Activated CD8-positive, alpha-beta memory T cell treated with anti-CD3 and anti-CD28 coated beads, Interleukin-2, amount 50 U/mL, for 1 hour (primary cell): ENCODE results near the gene SH3RF3.
"Not testable (repeated sequence)": the region's sequence is repeated elsewhere in the genome, so short reads cannot be mapped to it uniquely, and the experiment has no call there.

ENCODE experiments used
- DNase-seq: peaks from one replicate; pipeline ENCODE4 v3.0.0-alpha.2; 2020; ENCODE audit errors: extremely low read depth

The SH3RF3 gene

DNA sequence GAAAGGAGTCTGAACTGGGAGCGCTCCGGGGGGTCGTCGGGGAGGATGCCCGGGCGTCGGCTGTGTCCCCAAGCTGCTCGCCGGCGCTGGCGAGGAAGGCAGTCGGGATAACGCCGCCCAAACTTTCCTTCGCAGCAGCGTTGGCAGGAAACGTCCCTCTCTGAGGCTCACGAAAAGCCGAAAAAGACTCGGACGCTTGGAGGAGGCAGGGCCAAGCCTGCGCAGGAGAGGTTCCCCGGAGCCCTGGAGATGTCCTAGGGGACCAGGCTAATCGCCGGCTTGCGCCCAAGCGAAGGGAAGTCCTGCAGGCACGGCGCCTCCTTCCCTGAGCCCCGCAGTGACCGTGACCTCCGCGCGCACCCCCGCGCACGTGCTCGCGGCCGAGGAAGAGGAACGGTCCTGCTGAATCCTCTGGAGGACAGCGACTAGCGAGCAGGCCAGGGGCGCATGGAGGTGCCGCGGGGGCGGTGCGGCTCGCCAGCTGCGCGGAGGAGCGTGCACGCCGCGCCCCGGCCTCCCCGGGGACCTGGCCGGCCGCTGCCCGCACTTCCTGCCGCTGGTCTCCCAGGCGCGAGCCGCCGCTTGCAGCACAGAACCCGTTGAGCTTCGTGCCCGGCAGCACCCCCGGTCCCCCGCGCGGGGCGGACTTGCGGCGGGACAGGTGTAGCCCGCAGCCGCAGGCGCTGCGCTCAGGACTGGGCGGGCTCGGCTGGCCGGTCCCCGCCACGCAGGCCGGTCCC is at the start of gene SH3RF3:
SH3RF3 (plus strand) TSS at position 590 of the 740 bp plus-strand sequence.
- DNase-seq, result no peak

DNA sequence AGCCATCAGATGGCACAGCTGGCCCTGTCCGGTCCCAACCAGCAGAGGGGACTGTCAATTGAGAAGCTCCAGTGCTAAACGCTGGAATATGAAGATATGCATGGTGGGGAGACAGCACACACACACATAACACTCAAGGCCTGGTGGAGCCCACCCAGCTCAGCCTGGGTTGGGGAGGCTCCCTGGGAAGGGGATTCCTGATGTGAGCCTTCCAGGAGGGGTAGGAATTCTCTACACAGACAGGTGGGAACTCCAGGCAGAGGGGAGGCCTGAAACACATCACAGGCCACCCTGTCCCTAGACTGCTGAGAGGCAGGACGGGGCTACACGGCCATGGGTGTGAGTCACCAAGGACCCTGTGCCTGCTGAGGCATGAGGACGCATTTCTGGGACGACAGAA is 49.4 kb upstream of the SH3RF3 start:
- DNase-seq, result no peak

DNA sequence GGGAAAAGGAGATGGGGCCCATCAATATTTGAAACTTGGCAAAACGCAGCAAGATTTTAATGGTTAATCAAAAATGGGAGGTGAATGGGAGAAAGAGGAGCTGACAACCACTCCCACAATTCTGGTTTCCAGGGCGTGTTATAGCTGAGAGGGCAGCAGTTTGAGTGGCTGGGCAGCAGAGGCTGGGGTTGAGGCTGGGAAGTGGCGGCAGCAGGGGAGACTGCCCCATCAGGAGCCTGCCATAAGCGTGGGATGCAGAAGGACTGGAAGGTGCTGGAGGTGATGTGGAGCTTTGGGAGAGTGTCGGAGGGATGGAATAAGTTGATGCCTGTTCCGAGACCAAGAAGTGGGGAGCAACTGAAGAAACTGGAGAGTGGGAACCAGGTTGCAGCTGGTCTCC is 48.9 kb upstream of the SH3RF3 start:
- DNase-seq, result no peak

GRCh38 chr2:109080757-109081156 is 48.2 kb upstream of the SH3RF3 start:
- no peak for DNase-seq

GRCh38 chr2:109081374-109081773 is 47.6 kb upstream of the SH3RF3 start:
- no peak for DNase-seq

GRCh38 chr2:109083771-109084170 is 45.2 kb upstream of the SH3RF3 start:
- DNase-seq, result no peak

DNA sequence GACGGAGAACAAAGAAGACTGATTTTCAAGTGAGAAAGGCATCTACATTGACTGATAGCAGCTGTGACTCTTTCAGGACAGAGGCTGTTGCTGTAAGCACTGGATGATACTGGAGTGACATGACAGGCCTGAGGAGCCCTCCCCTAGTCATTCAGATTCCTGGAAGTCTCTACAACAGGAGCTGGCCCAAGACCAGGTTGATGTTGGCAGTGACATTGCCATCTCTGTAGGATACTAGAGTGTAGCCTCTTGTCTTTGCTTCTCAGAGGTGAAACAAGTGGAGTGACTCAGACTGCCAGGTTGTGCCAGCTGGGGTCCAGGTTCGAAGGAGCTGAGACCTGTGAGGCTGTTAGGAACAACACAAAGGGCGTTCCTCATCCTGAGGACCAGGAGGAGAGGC is 44.7 kb upstream of the SH3RF3 start:
- no peak for DNase-seq

- DNase-seq, result no peak
Observed at GRCh38 chr2:109085912-109086742, 42.9 kb upstream of the SH3RF3 start.

GRCh38 chr2:109086743-109087020 is 42.3 kb upstream of the SH3RF3 start:
- DNase-seq, result no peak

DNA sequence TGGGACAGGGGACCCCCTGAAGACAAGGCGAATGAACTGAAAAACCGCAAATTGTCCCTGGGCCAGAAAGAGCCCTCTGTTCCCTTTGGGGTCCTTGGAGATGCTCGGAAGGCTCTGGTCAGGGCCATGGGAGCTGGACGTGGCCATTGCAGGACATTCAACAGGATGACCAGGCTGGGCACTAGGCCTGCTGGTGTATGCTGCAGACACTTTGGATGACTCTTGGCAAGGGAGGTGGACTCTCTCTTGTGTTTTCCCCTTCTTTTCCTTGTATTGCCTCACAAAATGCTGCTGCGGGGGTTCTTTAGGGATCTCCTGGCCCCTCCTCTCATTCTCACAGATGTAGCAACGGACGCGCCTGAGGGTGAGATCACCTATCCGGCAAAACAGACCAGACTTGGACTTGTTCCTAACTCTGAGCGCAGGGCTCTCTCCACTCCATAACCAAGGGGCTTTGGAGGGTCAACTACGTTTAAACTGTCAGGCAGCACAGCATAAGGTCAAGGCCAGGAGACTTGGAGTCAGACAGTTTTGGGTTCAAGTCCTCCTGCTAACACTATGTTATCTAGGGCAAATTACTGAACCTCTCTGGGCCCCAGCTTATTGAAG is 41.8 kb upstream of the SH3RF3 start:
- no peak for DNase-seq

DNA sequence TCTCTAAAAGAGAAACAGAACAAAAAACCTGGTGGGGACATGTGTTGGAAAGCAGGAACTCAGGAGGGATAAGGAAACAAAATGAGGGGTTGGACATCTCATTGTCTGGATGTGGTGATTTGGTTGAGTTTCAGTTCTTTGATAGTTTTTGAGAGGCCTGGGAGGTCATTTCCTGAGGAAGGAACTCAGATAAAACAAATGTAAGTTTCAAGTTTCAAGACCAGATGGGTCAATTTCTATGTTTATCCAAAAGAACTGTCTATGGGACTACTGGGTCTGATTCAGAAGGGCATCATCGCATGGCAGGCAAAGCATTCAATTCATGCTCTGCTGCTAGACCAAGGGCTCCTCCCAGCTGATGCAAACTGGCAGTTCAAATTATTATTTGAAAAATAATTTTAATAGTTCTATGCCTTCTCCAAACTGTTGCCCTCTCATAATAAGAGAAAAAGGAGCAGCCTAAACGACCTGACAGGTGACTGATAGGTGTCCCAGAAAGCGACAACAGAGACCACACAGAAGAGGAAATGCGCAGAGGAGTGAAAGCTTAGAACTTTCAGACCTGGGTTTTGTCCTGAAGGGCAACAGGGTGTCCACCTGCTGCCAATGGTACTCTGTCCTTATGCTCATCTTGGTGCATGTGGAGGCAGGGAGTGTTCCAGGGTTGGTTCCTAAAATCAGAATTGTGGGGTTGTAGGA is 39.3 kb upstream of the SH3RF3 start:
- no peak for DNase-seq

- no peak for DNase-seq
Observed at GRCh38 chr2:109091526-109091925, 37.5 kb upstream of the SH3RF3 start.

- DNase-seq, result no peak
Observed at GRCh38 chr2:109094144-109094543, 34.9 kb upstream of the SH3RF3 start.

DNA sequence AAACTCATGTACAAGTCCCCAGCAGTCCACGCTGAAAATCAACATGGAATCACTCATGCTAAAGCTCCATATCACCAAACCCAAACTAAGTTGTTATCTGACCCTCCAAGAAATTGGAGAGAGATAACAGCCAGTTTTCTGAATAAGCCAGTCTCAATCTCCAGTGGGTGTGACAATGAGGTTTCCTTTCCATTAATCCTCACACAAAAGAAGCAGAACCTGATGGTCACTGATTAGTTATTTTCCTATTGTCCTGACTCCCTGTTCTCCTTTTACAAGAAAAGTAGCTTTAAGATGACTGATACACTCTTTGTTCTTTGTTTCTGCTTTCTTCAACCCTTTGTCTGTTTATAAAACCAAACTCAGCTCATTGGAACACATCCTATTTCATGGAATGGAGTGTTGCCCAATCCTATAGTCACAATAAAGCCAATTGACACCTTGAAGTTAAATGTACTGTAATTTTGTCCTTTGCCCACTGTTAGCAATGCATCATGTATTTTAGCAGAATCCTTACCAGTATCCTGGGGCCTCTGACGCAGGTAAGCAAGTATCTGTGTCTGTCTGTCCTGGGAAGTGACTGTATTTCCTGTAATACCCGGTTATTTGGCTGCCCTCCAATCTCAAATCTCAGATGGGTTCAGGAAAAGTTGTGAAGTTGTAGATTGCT is 30.6 kb upstream of the SH3RF3 start:
- no peak for DNase-seq

DNA sequence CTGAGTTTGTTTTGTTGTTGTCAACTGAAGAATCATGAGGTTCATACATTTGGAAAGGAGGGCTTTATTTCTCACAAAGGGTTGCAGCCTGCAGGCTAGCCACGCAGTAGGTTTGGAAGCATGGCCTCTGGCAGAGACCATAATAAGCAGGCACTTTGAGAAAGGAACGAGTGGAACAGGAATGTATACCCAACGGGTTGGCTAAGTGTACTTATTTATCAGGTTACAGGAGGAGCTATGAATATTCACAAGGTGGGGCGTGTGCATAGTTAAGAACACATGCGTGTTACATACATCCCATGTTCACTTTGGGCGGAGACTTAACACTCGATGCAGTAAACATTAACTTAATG is 30.1 kb upstream of the SH3RF3 start:
- DNase-seq, result no peak

- no peak for DNase-seq
Observed at GRCh38 chr2:109102588-109103233, 26.3 kb upstream of the SH3RF3 start.

GRCh38 chr2:109105113-109105512 is 23.9 kb upstream of the SH3RF3 start:
- no peak for DNase-seq

GRCh38 chr2:109108740-109109139 is 20.3 kb upstream of the SH3RF3 start:
- DNase-seq, result no peak

- DNase-seq, result no peak
Observed at GRCh38 chr2:109109342-109109741, 19.7 kb upstream of the SH3RF3 start.

- DNase-seq, result no peak
Observed at GRCh38 chr2:109110170-109110569, 18.8 kb upstream of the SH3RF3 start.

GRCh38 chr2:109117181-109117580 is 11.8 kb upstream of the SH3RF3 start:
- not testable (repeated sequence) for DNase-seq
